Measurements from ENCODE around the gene APIP.

DNA sequence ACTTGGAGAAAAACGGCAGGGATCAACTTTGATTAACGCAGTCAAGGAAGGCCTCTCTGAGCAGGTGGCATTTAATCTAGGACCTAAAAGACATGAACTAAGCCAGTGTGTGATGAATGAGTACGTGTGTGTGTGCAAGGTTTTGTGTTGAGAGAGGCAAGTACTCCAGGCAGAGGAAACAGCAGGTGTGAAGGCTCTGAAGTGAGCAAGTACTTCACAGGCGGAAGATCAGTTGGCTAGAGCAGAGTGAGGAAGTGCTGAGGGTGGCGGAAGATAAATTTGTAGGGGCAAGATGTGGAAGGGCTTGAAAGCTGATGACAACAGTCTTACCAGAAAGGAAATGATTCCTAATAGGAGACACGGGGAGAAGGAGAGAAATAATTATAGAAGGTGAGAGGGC is 6.8 kb downstream of the APIP start:
- TF ChIP-seq, protein P1, sequence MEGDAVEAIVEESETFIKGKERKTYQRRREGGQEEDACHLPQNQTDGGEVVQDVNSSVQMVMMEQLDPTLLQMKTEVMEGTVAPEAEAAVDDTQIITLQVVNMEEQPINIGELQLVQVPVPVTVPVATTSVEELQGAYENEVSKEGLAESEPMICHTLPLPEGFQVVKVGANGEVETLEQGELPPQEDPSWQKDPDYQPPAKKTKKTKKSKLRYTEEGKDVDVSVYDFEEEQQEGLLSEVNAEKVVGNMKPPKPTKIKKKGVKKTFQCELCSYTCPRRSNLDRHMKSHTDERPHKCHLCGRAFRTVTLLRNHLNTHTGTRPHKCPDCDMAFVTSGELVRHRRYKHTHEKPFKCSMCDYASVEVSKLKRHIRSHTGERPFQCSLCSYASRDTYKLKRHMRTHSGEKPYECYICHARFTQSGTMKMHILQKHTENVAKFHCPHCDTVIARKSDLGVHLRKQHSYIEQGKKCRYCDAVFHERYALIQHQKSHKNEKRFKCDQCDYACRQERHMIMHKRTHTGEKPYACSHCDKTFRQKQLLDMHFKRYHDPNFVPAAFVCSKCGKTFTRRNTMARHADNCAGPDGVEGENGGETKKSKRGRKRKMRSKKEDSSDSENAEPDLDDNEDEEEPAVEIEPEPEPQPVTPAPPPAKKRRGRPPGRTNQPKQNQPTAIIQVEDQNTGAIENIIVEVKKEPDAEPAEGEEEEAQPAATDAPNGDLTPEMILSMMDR (IDR thresholded peaks at IDR 0.05): no peak
- TF ChIP-seq POLR2AphosphoS5 (IDR thresholded peaks at IDR 0.05; ENCODE audit: low read depth, low read length) (no peak), SIN3A (IDR thresholded peaks at IDR 0.05; ENCODE audit: borderline replicate concordance, insufficient read depth, low read depth, low read length) (no peak), TCF7L2 (IDR thresholded peaks at IDR 0.05; ENCODE audit: low read depth, low read length) (no peak)
- TF ChIP-seq, protein P2, sequence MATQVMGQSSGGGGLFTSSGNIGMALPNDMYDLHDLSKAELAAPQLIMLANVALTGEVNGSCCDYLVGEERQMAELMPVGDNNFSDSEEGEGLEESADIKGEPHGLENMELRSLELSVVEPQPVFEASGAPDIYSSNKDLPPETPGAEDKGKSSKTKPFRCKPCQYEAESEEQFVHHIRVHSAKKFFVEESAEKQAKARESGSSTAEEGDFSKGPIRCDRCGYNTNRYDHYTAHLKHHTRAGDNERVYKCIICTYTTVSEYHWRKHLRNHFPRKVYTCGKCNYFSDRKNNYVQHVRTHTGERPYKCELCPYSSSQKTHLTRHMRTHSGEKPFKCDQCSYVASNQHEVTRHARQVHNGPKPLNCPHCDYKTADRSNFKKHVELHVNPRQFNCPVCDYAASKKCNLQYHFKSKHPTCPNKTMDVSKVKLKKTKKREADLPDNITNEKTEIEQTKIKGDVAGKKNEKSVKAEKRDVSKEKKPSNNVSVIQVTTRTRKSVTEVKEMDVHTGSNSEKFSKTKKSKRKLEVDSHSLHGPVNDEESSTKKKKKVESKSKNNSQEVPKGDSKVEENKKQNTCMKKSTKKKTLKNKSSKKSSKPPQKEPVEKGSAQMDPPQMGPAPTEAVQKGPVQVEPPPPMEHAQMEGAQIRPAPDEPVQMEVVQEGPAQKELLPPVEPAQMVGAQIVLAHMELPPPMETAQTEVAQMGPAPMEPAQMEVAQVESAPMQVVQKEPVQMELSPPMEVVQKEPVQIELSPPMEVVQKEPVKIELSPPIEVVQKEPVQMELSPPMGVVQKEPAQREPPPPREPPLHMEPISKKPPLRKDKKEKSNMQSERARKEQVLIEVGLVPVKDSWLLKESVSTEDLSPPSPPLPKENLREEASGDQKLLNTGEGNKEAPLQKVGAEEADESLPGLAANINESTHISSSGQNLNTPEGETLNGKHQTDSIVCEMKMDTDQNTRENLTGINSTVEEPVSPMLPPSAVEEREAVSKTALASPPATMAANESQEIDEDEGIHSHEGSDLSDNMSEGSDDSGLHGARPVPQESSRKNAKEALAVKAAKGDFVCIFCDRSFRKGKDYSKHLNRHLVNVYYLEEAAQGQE (IDR thresholded peaks at IDR 0.05; ENCODE audit: insufficient read depth in 1 of 2, low read depth in 2 of 2, low read length in 1 of 2): no peak
